GM06990 (cell line): ENCODE data around the gene UCK1.

Experiments
- DNase-seq: peaks from one replicate; pipeline ENCODE4 v3.0.0-alpha.2; 2011; ENCODE audit not compliant: insufficient read length; ENCODE audit errors: extremely low read depth
- H3K27me3 ChIP-seq: replicated peaks from 2 replicates; pipeline ENCODE4 v1.6.0; 2011; ENCODE audit warnings: low read length; ENCODE audit not compliant: control insufficient read depth, insufficient read depth
- H3K36me3 ChIP-seq: 2 replicates; pipeline ENCODE4 v1.5.1; 2011; ENCODE audit warnings: low read length; ENCODE audit not compliant: control insufficient read depth, insufficient read depth
- H3K4me3 ChIP-seq: replicated peaks from 2 replicates; pipeline ENCODE4 v1.5.1; 2011; ENCODE audit warnings: low read depth, mild to moderate bottlenecking, control low read depth, low read length
- TF ChIP-seq, protein P1 (sequence below): IDR thresholded peaks from 2 replicates; pipeline ENCODE4 v1.5.1; 2011; ENCODE audit warnings: low read length, control low read depth, mild to moderate bottlenecking, inconsistent platforms; ENCODE audit not compliant: insufficient read depth, poor library complexity, severe bottlenecking

The UCK1 gene

DNA sequence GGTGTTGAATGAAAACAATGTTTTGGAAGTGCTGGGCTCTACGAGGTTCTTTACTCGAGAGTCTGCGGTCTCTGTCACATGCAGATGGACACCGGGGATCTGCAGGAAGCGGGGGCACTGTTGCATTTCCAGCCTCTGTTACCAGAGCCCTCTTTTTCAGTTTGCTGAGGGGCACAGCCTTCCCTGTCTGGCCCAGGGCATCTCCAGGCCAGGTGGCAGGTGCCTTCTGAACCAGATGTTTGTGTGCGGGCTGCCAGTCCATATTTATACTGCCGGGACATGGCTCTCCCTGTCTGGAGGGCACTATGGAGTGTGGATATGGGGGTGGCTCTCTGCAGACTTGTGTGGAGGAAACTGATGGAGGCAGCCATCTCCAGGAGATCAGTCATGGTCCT, 47.0 kb downstream of the UCK1 start:
- Histone ChIP-seq H3K4me3 (no peak overlapping the region), H3K27me3 (no peaks in the 10 kb centered on the region), H3K36me3 (peaks cover 73% of the 10 kb centered on the region)
- DNase-seq, result no peak
- TF ChIP-seq, protein P1, sequence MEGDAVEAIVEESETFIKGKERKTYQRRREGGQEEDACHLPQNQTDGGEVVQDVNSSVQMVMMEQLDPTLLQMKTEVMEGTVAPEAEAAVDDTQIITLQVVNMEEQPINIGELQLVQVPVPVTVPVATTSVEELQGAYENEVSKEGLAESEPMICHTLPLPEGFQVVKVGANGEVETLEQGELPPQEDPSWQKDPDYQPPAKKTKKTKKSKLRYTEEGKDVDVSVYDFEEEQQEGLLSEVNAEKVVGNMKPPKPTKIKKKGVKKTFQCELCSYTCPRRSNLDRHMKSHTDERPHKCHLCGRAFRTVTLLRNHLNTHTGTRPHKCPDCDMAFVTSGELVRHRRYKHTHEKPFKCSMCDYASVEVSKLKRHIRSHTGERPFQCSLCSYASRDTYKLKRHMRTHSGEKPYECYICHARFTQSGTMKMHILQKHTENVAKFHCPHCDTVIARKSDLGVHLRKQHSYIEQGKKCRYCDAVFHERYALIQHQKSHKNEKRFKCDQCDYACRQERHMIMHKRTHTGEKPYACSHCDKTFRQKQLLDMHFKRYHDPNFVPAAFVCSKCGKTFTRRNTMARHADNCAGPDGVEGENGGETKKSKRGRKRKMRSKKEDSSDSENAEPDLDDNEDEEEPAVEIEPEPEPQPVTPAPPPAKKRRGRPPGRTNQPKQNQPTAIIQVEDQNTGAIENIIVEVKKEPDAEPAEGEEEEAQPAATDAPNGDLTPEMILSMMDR, result no peak

DNA sequence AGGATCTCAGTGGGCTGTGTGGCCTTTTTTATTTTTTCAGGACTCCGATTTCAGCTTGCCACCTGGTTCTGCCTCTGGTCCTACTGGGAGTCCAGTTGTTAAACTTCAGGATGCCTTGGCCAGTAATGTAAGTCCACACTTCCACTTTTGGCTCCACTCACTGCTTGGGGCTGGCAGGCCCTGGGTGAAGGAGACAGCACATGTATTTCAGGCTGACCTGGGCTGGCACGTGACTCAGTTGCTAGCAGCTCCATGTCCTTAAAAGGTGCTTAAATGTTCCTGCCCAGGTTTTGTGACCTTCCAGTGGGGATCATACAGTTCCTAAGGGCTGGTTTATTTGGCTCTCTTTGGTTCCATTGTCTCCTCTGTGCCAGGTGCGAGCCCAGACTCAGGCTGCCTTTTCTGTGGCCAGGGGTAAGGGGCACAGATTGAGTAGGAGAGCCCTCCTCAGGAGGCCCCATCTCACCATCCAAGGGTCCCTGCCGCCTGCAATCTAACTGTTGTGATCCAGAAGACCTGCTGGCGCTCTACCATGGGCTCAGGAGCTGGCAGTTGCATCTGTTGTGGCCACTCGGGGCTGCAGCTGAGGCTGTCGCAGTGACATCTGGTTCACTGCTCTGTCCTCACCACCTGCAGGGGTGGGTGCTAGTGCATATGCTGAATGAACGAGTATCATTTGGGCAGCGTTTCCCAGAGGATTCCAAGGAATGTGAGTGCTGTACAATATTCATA, 47.6 kb downstream of the UCK1 start:
- TF ChIP-seq, protein P1, result no peak
- no peaks in the 10 kb centered on the region for H3K27me3 ChIP-seq
- H3K36me3 ChIP-seq, result peaks cover 73% of the 10 kb centered on the region
- DNase-seq, result no peak
- H3K4me3 ChIP-seq, result no peak overlapping the region

DNA sequence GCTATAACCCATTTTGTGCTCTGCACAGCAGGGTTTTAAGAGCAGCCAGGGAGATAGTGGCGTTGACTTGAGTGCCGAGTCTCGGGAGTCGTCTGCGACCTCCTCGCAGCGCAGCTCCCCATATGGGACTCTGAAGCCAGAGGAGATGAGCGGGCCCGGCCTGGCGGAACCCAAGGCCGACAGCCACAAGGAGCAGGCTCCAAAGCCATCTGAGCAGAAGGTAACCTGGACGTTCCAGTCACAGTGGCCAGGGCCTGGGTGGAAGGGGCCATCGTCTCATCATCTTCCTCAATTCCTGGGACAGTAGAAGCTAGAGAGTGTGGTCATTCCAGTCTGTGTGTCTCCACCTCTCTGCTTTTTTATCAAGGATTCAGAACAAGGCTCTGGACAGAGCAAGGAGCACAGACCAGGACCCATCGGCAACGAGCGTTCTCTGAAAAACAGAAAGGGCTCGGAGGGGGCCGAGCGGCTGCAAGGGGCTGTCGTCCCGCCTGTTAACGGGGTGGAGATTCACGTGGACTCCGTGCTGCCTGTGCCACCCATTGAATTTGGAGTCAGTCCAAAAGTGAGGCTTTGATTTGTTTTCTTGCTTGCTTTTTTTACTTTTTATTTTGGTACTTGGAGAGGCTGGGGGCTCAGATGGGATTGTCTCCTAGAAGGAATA, 48.6 kb downstream of the UCK1 start:
- DNase-seq, result no peak
- H3K4me3 ChIP-seq, result no peak overlapping the region
- peaks cover 73% of the 10 kb centered on the region for H3K36me3 ChIP-seq
- TF ChIP-seq, protein P1, result no peak
- H3K27me3 ChIP-seq, result no peaks in the 10 kb centered on the region

DNA sequence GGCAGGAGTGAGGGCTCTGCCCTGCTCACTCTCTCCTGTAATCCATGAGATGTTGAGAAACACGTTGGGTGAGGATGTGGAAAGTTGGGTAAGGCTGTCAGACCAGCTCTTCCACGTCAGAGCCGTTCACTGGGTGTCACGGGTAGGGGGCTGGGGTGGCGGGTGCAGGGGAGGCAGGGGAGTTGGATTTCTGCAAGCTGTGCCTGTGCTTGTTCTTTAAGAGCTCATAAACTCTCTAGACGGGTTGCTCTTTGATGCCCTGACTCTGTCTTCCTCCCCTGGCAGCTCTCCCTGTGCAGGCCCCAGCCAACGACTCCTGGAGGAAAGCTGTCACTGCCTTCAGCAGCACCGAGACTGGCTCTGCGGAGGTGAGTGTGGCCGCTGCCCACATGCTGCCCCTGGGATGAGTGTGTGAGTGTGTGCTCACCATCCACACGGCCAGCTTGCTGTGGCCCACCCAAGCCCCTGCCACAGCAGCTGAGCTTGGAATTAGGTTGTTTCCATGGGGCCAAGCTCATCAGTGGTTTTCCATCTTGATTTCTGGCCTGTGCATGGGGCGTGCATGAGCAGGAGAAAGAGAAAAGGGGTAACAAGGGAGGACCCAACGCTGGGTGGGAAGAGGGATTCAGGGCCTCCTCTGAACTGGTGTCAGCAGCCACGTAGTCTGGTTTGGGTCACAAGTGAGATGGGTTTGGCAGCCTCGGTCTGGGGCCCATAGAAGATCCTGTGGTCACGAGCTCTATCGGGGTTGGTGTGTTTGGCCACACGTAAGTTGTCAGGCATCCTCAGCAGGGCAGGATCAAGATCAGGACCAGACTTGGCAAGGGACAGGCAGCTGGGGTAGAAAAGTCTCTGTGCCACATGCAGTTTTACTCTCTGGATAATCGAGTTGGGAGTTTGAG, 49.4 kb downstream of the UCK1 start:
- H3K4me3 ChIP-seq, result no peak overlapping the region
- DNase-seq, result no peak
- TF ChIP-seq, protein P1, result no peak
- peaks cover 75% of the 10 kb centered on the region for H3K36me3 ChIP-seq
- H3K27me3 ChIP-seq, result no peaks in the 10 kb centered on the region

DNA sequence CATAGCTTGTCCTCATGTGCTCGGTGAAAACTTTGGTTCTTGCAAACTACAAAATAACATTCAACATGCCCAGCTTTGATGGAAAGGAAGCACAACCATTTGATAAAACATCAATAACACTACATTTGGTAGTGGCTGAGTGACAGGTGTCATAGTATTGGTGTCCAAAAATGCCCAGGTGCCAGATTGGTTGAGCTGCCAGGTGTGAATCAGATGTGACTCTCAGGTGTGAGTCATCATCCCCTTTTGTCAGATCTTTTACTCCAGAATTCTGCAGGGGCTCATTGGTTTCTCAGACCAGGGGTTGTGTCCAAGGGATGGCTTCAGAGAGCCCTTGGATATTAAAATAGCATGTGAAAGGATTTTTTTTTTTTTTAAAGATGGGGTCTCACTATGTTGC, 50.8 kb downstream of the UCK1 start:
- Histone ChIP-seq H3K4me3 (no peak overlapping the region), H3K36me3 (peaks cover 76% of the 10 kb centered on the region), H3K27me3 (no peaks in the 10 kb centered on the region)
- TF ChIP-seq, protein P1, result no peak
- DNase-seq, result no peak
